Adrenal gland (tissue), 12 donors: ENCODE data around the gene HTR2A. TPM values are rescaled to one million over a fixed set of nuclear protein-coding genes. Genes with fewer than 3 reads are reported as not detected.

Experiments
- DNase-seq, 7 donors: peaks; one replicate each; pipeline ENCODE4 v3.0.0-alpha.2; 2019 to 2020
- H3K27ac ChIP-seq, 5 donors: fragments of 200-600 bp; sonication (generic) in 4 of 5; 1 replicate in 3 of 5; 2 replicates in 2 of 5; pipeline versions ENCODE4 v1.5.1 to v1.8.0; 2016 to 2020; ENCODE audit warnings: mild to moderate bottlenecking in 1 of 5
- H3K27me3 ChIP-seq: fragments of 200-600 bp; 2 replicates; pipeline ENCODE4 v1.8.0; 2021
- H3K36me3 ChIP-seq, 2 donors: fragments of 200-600 bp; replicated peaks in 1 of 2; 1 replicate in 1 of 2; 2 replicates in 1 of 2; pipeline versions ENCODE4 v1.5.1 to v1.8.0; 2018 to 2022
- H3K4me1 ChIP-seq, 2 donors: fragments of 200-600 bp; replicated peaks in 1 of 2; 1 replicate in 1 of 2; 2 replicates in 1 of 2; pipeline versions ENCODE4 v1.5.1 to v1.8.0; 2018 to 2021
- H3K4me3 ChIP-seq, 4 donors: fragments of 200-600 bp; sonication (generic) in 3 of 4; one replicate each; pipeline ENCODE4 v1.5.1; 2016 to 2018
- H3K9me3 ChIP-seq, 3 donors: fragments of 200-600 bp; sonication (generic) in 1 of 3; replicated peaks in 1 of 3; 1 replicate in 2 of 3; 2 replicates in 1 of 3; pipeline versions ENCODE4 v1.5.1 to v1.8.0; 2016 to 2021
- POLR2A ChIP-seq, 2 donors: fragments of 450-650 bp; IDR thresholded peaks; one replicate each; pipeline ENCODE4 v1.6.1; 2017; ENCODE audit warnings: antibody characterized with exemption in 2 of 2, mild to moderate bottlenecking in 2 of 2, moderate library complexity in 1 of 2
- WGBS, 4 donors: extraction: QIAGEN DNeasy Blood & Tissue Kit in 2 of 4; methylation state at CpG; one replicate each; pipeline versions ENCODE4 v1.1.5 to v1.1.7; 2013 to 2017; 5-methylcytosine and 5-hydroxymethylcytosine counted together
- intact Hi-C, 2 donors: fragments of 100-400 bp; cut with DNase I; formaldehyde crosslinking; loops; one replicate each; pipeline versions ENCODE4 v1.14.1 to v1.15.0; 2022 to 2023
- polyA plus RNA-seq, 3 donors: library from polyadenylated mRNA; stranded (reverse); fragments of 200-250 nt in 2 of 3; fragments of 350-450 nt in 1 of 3; fragmentation: Illumina TruSeq in 1 of 3; extraction: RNeasy Lipid Tissue Mini Kit (QIAGEN cat#74804) in 1 of 3; gene quantifications; one replicate each; pipeline ENCODE4 v1.2.3, GENCODE V29; 2013 to 2014
- total RNA-seq, 9 donors: library from RNA; depleted of rRNA in 4 of 9; stranded (reverse); fragments of >200 nt in 4 of 9; fragments of 120-200 nt in 1 of 9; fragmentation: NEBNext Ultra II Directional in 1 of 9; extraction: Animal tissue kit (Norgen Biotek cat#: 25700) in 1 of 9; gene quantifications; one replicate each; pipeline versions ENCODE4 v1.1.0 to v1.2.4, GENCODE V29; 2013 to 2023
- TF ChIP-seq, protein P1 (sequence below), 6 experiments: fragments of 450-650 bp in 4 of 6; fragments of 200-600 bp in 2 of 6; sonication (generic) in 1 of 6; IDR thresholded peaks; 1 replicate in 5 of 6; 2 replicates in 1 of 6; pipeline versions ENCODE4 v1.5.1 to v1.8.0; 2016 to 2021; ENCODE audit warnings: antibody characterized with exemption in 6 of 6, mild to moderate bottlenecking in 2 of 6, moderate library complexity in 1 of 6
- donor health status: healthy with polysubstance abuse.
- donor health status: Bipolar disorder and iron deficiency.
- donor health status: DM: yes; HTN: yes; CAD: no.
- donor health status: DM: no; HTN: no; CAD: no.
- donor health status: DM: no; HTN: no; CAD: no.
- donor health status: DM: yes; HTN: yes; CAD: no.

Gene HTR2A
- total and polyA plus RNA-seq, 12 donors: 0.06 to 0.38 (median 0.19) TPM; not detected in 6

DNA sequence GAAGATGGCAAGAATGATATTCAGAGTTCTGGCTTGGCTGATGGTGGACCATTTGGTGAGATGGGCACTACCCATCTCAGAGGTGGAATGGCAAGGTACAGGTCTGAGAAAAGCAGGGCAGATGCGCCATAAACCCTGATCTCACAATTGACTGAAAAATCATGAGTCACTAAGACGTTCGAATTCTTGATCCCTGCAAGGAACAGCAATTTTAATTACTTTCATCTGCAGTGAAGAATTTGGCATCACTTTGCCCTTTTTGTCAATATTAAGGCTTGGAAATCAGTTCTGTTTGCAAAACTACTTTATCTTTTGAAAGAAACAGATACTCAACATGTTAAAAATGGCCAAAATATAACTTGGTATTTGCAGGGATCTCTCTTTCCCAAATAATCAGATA lies 38.1 kb downstream of the HTR2A start:
- Histone ChIP-seq H3K9me3 (no peaks in the 10 kb centered on the region), H3K4me3 (no peak overlapping the region), H3K27ac (no peak overlapping the region), H3K27me3 (no peaks in the 10 kb centered on the region), H3K36me3 (no peaks in the 10 kb centered on the region), H3K4me1 (no peaks in the 10 kb centered on the region)
- intact Hi-C loops: no loop called here
- TF ChIP-seq, protein P1, sequence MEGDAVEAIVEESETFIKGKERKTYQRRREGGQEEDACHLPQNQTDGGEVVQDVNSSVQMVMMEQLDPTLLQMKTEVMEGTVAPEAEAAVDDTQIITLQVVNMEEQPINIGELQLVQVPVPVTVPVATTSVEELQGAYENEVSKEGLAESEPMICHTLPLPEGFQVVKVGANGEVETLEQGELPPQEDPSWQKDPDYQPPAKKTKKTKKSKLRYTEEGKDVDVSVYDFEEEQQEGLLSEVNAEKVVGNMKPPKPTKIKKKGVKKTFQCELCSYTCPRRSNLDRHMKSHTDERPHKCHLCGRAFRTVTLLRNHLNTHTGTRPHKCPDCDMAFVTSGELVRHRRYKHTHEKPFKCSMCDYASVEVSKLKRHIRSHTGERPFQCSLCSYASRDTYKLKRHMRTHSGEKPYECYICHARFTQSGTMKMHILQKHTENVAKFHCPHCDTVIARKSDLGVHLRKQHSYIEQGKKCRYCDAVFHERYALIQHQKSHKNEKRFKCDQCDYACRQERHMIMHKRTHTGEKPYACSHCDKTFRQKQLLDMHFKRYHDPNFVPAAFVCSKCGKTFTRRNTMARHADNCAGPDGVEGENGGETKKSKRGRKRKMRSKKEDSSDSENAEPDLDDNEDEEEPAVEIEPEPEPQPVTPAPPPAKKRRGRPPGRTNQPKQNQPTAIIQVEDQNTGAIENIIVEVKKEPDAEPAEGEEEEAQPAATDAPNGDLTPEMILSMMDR (IDR thresholded peaks at IDR 0.05): no peak
- no peak for TF ChIP-seq POLR2A (IDR thresholded peaks at IDR 0.05)
- no peak for DNase-seq
- WGBS, 4 donors: 82 to 93% (median 90%) methylated on average over 3 of the region's 3 CpGs

DNA sequence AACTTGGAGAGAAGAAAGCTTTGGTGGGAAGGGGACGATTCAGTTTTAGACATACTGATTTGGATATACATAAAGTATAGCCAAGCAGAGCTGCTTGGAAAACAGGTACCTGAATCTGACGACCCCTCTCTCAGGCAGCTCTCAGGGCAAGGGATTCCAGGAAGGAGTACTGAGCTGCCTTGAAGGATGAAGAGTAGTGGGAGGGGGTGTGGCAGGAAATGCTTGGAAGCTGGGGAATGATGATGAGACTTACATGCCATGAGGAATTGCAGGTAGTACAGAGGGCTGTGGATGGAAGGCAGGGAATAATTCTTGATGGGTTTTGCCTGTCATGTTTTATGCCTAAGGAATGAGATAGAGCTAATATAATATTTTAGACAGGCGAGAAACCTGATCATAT lies 38.7 kb downstream of the HTR2A start:
- WGBS, 4 donors: 54 to 66% (median 62%) methylated on average over 3 of the region's 3 CpGs
- no peaks in the 10 kb centered on the region for H3K36me3 ChIP-seq
- TF ChIP-seq POLR2A (IDR thresholded peaks at IDR 0.05): no peak
- TF ChIP-seq, protein P1 (IDR thresholded peaks at IDR 0.05): no peak
- H3K4me3 ChIP-seq: no peak overlapping the region
- DNase-seq: no peak
- intact Hi-C loops: no loop called here
- H3K27me3 ChIP-seq: no peaks in the 10 kb centered on the region
- H3K9me3 ChIP-seq: no peaks in the 10 kb centered on the region
- no peaks in the 10 kb centered on the region for H3K4me1 ChIP-seq
- no peak overlapping the region for H3K27ac ChIP-seq

DNA sequence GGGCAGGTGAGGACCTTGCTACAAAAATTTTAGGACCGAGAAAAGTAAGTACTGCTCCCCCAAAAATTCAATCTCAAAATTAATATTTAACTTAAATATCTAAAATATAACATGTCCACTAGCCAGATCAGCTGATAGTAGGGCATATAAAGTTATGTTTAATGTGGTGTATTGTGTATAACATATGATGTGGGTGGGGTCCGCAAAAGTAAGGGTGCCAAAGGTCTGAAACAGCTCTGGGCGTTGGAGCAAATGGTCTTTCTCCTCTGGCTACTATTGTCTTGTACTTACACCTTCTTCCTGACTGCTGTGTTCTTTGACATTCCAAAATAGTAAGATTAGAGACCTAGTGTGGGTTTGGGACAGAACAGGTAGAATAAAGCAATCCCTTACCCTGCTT lies 41.2 kb downstream of the HTR2A start:
- H3K36me3 ChIP-seq: no peaks in the 10 kb centered on the region
- H3K27ac ChIP-seq: no peak overlapping the region
- no peak for DNase-seq
- H3K4me1 ChIP-seq: no peaks in the 10 kb centered on the region
- H3K4me3 ChIP-seq: no peak overlapping the region
- H3K9me3 ChIP-seq: no peaks in the 10 kb centered on the region
- peaks cover 4% of the 10 kb centered on the region for H3K27me3 ChIP-seq
- 79 to 89% (median 85%) methylated on average over 3 of the region's 3 CpGs for WGBS, 4 donors
- TF ChIP-seq POLR2A (IDR thresholded peaks at IDR 0.05): no peak
- TF ChIP-seq, protein P1 (IDR thresholded peaks at IDR 0.05): no peak
- intact Hi-C loops: no loop called here

DNA sequence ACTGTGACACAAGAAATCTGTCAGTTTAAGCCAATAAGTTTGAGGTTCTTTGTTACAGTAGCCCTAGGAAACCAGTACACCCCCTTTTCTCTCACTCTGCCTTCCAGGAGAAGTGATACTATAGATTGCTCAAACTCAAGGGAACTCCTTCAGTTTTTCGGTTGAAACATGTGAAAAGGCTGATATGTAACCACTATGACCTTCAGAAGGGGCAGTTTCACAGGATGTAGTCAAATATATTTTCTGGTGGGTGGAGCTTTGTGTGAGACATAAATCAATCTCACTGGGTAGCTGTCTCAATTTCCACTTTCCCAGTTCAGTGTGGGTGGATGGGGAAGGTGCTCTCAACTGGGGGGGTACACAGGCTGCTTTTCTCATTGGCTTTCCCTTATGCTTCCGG lies 41.7 kb downstream of the HTR2A start:
- intact Hi-C loops: no loop called here
- Histone ChIP-seq H3K27ac (no peak overlapping the region), H3K4me1 (no peaks in the 10 kb centered on the region), H3K4me3 (no peak overlapping the region), H3K27me3 (peaks cover 4% of the 10 kb centered on the region), H3K36me3 (no peaks in the 10 kb centered on the region), H3K9me3 (no peaks in the 10 kb centered on the region)
- TF ChIP-seq, protein P1 (IDR thresholded peaks at IDR 0.05): no peak
- TF ChIP-seq POLR2A (IDR thresholded peaks at IDR 0.05): no peak
- no peak for DNase-seq
- 65 to 81% (median 74%) methylated on average over 2 of the region's 2 CpGs for WGBS, 4 donors
